Duodenal mucosa (tissue), 2 donors: ENCODE results near the gene ANKRD12.
"Not testable (repeated sequence)": the region's sequence is repeated elsewhere in the genome, so short reads cannot be mapped to it uniquely, and the experiment has no call there.

ENCODE experiments used
- H3K27ac ChIP-seq: one replicate; pipeline ENCODE4 v1.7.0; 2013; ENCODE audit warnings: low read depth, low read length
- H3K27me3 ChIP-seq, 2 donors: one replicate each; pipeline ENCODE4 v1.7.0; 2013; ENCODE audit warnings: low read length in 2 of 2, control low read depth in 1 of 2; ENCODE audit not compliant: insufficient read depth in 2 of 2, control insufficient read depth in 1 of 2
- H3K36me3 ChIP-seq, 2 donors: one replicate each; pipeline ENCODE4 v1.7.0; 2013; ENCODE audit warnings: low read length in 2 of 2, control low read depth in 1 of 2; ENCODE audit not compliant: insufficient read depth in 2 of 2, control insufficient read depth in 1 of 2
- H3K4me1 ChIP-seq, 2 donors: one replicate each; pipeline ENCODE4 v1.7.0; 2013; ENCODE audit warnings: low read length in 2 of 2, control low read depth in 1 of 2; ENCODE audit not compliant: insufficient read depth in 2 of 2, control insufficient read depth in 1 of 2
- H3K4me3 ChIP-seq, 2 donors: one replicate each; pipeline ENCODE4 v1.7.0; 2013; ENCODE audit warnings: low read length in 2 of 2, low read depth in 1 of 2
- H3K9ac ChIP-seq, 2 donors: one replicate each; pipeline ENCODE4 v1.7.0; 2013; ENCODE audit warnings: low read length in 2 of 2, low read depth in 1 of 2
- H3K9me3 ChIP-seq, 2 donors: one replicate each; pipeline ENCODE4 v1.7.0; 2013; ENCODE audit warnings: low read length in 2 of 2, control low read depth in 1 of 2; ENCODE audit not compliant: control insufficient read depth in 1 of 2

ANKRD12 gene

DNA sequence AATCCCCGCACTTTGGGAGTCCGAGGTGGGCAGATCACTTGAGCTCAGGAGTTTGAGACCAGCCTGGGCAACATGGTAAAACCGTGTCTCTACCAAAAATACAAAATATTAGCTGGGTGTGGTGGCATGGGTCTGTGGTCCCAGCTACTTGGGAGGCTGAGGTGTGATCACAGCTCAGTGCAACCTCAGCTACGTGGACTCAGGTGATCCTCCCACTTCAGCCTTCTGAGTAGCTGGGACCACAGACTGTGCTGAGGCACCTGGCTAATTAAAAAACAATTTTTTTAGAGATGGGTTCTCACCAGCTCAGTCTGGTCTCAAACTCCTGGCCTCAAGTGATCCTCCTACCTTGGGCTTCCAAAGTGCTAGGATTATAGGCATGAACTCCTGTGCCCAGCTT lies 23.4 kb downstream of the ANKRD12 start:
- no peaks in the 10 kb centered on the region for H3K4me1 ChIP-seq
- no peak overlapping the region for H3K9ac ChIP-seq
- no peak overlapping the region for H3K27ac ChIP-seq
- H3K36me3 ChIP-seq = no peaks in the 10 kb centered on the region
- H3K4me3 ChIP-seq = no peak overlapping the region
- H3K9me3 ChIP-seq = peaks cover 6 to 14% of the 10 kb centered on the region in 2 donors
- H3K27me3 ChIP-seq = no peaks in the 10 kb centered on the region

DNA sequence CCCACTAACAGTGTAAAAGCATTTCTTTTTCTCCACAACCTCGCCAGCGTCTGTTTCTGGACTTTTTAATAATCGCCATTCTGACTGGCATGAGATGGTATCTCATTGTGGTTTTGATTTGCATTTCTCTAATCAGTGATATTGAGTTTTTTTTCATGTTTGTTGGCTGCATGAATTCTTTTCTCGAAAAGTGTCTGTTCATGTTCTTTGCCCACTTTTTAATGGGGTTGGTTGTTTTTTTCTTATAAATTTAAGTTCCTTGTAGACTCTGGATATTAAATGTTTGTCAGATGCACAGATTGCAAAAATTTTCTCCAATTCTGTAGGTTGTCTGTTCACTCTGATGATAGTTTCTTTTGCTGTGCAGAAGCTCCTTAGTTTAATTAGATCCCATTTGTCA lies 26.1 kb downstream of the ANKRD12 start:
- not testable (repeated sequence) for H3K4me3 ChIP-seq, H3K27ac ChIP-seq, H3K4me1 ChIP-seq, H3K27me3 ChIP-seq, H3K9ac ChIP-seq, H3K36me3 ChIP-seq
- peaks cover 6 to 14% of the 10 kb centered on the region in 2 donors for H3K9me3 ChIP-seq

DNA sequence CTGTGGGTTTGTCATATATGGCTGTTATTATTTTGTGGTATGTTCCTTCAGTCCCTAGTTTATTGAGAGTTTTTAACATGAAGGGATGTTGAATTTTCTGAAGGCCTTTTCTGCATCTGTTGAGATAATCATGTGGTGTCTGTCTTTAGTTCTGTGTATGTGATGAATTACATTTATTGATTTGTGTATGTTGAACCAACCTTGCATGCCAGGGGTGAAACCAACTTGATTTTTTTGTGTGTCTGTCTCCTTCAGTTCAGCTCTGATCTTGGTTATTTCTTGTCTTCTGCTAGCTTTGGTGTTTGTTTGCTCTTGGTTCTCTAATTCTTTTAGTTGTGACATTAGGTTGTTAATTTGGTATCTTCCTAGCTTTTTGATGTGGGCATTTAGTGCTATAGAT lies 27.6 kb downstream of the ANKRD12 start:
- H3K4me1 ChIP-seq, H3K4me3 ChIP-seq, H3K36me3 ChIP-seq, H3K27ac ChIP-seq, H3K27me3 ChIP-seq, H3K9ac ChIP-seq: not testable (repeated sequence)
- peaks cover 6 to 14% of the 10 kb centered on the region in 2 donors for H3K9me3 ChIP-seq

DNA sequence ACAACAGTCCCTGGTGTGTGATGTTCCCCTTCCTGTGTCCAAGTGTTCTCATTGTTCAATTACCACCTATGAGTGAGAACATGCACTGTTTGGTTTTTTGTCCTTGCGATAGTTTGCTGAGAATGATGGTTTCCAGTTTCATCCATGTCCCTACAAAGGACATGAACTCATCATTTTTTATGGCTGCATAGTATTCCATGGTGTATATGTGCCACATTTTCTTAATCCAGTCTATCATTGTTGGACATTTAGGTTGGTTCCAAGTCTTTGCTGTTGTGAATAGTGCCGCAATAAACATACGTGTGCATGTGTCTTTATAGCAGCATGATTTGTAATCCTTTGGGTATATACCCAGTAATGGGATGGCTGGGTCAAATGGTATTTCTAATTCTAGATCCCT lies 29.3 kb downstream of the ANKRD12 start:
- H3K4me1 ChIP-seq, H3K27ac ChIP-seq, H3K36me3 ChIP-seq, H3K27me3 ChIP-seq, H3K4me3 ChIP-seq, H3K9ac ChIP-seq: not testable (repeated sequence)
- peaks cover 6 to 14% of the 10 kb centered on the region in 2 donors for H3K9me3 ChIP-seq

- H3K4me1 ChIP-seq, H3K9ac ChIP-seq, H3K27ac ChIP-seq, H3K4me3 ChIP-seq, H3K9me3 ChIP-seq, H3K27me3 ChIP-seq, H3K36me3 ChIP-seq: not testable (repeated sequence)
These were observed 32.9 kb downstream of the ANKRD12 start for GRCh38 chr18:9169515-9169914.

DNA sequence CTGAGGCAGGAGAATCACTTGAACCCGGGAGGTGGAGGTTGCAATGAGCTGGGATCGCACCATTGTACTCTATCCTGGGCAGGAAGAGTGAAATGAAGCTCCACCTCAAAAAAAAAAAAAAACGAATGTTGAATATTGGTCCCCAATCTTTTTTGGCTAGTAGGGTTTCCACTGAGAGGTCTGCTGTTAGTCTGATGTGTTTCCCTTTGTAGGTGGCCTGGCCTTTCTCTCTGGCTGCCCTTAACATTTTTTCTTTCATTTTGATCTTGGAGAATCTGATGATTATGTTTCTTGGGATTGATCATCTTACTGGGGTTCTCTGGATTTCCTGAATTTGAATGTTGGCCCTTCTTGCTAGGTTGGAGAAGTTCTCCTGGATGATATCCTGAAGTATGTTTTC lies 35.3 kb downstream of the ANKRD12 start:
- H3K27ac ChIP-seq, H3K36me3 ChIP-seq, H3K4me3 ChIP-seq, H3K9me3 ChIP-seq, H3K9ac ChIP-seq, H3K27me3 ChIP-seq, H3K4me1 ChIP-seq: not testable (repeated sequence)

DNA sequence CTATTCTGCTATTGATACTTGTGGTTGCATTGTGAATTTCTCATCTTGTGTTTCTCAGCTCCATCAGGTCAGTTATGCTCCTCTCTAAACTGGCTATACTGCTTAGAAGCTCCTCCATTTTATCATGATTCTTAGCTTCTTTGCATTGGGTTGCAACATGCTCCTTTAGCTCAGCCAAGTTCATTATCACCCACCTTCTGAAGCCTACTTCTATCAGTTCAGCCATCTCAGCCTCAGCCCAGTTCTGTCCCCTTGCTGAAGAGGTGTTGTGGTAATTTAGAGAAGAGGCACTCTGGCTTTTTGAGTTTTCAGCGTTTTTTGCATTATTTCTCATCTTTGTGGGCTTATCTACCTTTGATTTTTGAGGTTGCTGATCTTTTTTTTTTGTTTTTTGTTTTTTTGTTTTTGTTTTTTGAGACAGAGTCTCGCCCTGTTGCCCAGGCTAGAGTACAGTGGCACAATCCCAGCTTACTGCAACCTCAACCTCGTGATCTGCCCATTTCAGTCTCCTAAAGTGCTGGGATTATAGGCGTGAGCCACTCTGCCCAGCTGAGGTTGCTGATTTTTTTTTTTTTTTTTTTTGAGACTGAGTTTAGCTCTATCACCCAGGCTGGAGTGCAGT lies 36.0 kb downstream of the ANKRD12 start:
- Histone ChIP-seq H3K9me3 (no peaks in the 10 kb centered on the region), H3K9ac (no peak overlapping the region), H3K27ac (no peak overlapping the region), H3K4me1 (peaks cover 0 to 3% of the 10 kb centered on the region in 2 donors), H3K4me3 (no peak overlapping the region), H3K36me3 (no peaks in the 10 kb centered on the region), H3K27me3 (no peaks in the 10 kb centered on the region)

DNA sequence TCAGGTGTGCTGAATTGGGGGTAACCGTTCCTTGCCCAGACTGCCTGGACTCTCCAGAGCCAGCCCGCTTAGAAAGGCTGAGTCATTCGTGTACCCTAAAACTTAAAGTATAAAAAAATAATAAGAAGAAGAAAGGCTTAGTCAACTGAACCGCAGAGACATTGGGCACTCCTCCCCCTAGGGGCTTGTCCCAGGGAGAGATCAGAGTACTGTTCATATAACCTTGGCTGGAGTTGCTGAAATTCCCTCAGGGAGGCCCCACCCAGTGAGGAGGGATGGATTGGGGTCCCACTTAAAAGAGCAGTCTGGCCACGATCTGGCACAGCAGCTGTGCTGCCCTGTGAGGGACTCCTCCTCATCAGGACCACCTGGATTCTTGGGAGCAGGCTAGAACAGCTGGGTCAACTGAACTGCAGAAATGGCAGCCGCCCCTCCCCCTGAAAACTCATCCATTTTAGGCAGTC lies 37.2 kb downstream of the ANKRD12 start:
- H3K4me3 ChIP-seq = no peak overlapping the region
- H3K27ac ChIP-seq = no peak overlapping the region
- H3K9me3 ChIP-seq = no peaks in the 10 kb centered on the region
- peaks cover 0 to 3% of the 10 kb centered on the region in 2 donors for H3K4me1 ChIP-seq
- H3K27me3 ChIP-seq = no peaks in the 10 kb centered on the region
- no peak overlapping the region for H3K9ac ChIP-seq
- H3K36me3 ChIP-seq = no peaks in the 10 kb centered on the region

GRCh38 chr18:9174302-9174701 lies 37.7 kb downstream of the ANKRD12 start:
- peaks cover 0 to 3% of the 10 kb centered on the region in 2 donors for H3K4me1 ChIP-seq
- H3K27me3 ChIP-seq = no peaks in the 10 kb centered on the region
- H3K27ac ChIP-seq = no peak overlapping the region

GRCh38 chr18:9175115-9175514 lies 38.5 kb downstream of the ANKRD12 start:
- Histone ChIP-seq H3K9me3 (no peaks in the 10 kb centered on the region), H3K27me3 (no peaks in the 10 kb centered on the region), H3K4me3 (no peak overlapping the region), H3K9ac (no peak overlapping the region), H3K4me1 (peaks cover 0 to 3% of the 10 kb centered on the region in 2 donors), H3K27ac (no peak overlapping the region), H3K36me3 (no peaks in the 10 kb centered on the region)

More at GRCh38 chr18:9174302-9174701, 37.7 kb downstream of the ANKRD12 start:
- no peaks in the 10 kb centered on the region for H3K36me3 ChIP-seq
- no peak overlapping the region for H3K4me3 ChIP-seq
- no peaks in the 10 kb centered on the region for H3K9me3 ChIP-seq
- no peak overlapping the region for H3K9ac ChIP-seq

GRCh38 chr18:9177031-9177430 lies 40.5 kb downstream of the ANKRD12 start:
- peaks cover 0 to 3% of the 10 kb centered on the region in 2 donors for H3K4me1 ChIP-seq
- H3K9me3 ChIP-seq = no peaks in the 10 kb centered on the region
- H3K9ac ChIP-seq = no peak overlapping the region
- no peaks in the 10 kb centered on the region for H3K27me3 ChIP-seq
- H3K36me3 ChIP-seq = no peaks in the 10 kb centered on the region
- H3K27ac ChIP-seq = no peak overlapping the region
- no peak overlapping the region for H3K4me3 ChIP-seq
